DOHH2 (cell line): ENCODE data around the gene UPK3BL1.
"Not testable (repeated sequence)": the region's sequence is repeated elsewhere in the genome, so short reads cannot be mapped to it uniquely, and the experiment has no call there.

Experiments used
- H3F3A ChIP-seq: fragments of 200-600 bp; sonication (generic), shearing (Covaris generic); 2 replicates; pipeline ENCODE4 v1.6.0; 2016; ENCODE audit warnings: antibody characterized with exemption, mild to moderate bottlenecking; ENCODE audit not compliant: control insufficient read depth, insufficient read depth
- H3K27ac ChIP-seq: fragments of 200-600 bp; sonication (generic); 2 replicates; pipeline ENCODE4 v1.5.1; 2014; ENCODE audit warnings: low read depth, mild to moderate bottlenecking, low read length, moderate library complexity
- H3K27me3 ChIP-seq: fragments of 200-600 bp; sonication (generic); 2 replicates; pipeline ENCODE4 v1.6.1; 2014; ENCODE audit warnings: mild to moderate bottlenecking, low read length, mixed read lengths; ENCODE audit not compliant: control insufficient read depth
- H3K36me3 ChIP-seq: fragments of 200-600 bp; sonication (generic); 2 replicates; pipeline ENCODE4 v1.6.1; 2014; ENCODE audit warnings: mild to moderate bottlenecking, low read length, moderate library complexity, mixed read lengths; ENCODE audit not compliant: control insufficient read depth
- H3K4me1 ChIP-seq: fragments of 200-600 bp; sonication (generic); 2 replicates; pipeline ENCODE4 v1.6.1; 2014; ENCODE audit warnings: mild to moderate bottlenecking, low read length, mixed read lengths; ENCODE audit not compliant: control insufficient read depth
- H3K4me2 ChIP-seq: fragments of 200-600 bp; sonication (generic); 2 replicates; pipeline ENCODE4 v1.6.0; 2014; ENCODE audit warnings: mild to moderate bottlenecking, low read length, moderate library complexity
- H3K4me3 ChIP-seq: fragments of 200-600 bp; sonication (generic); 2 replicates; pipeline ENCODE4 v1.5.1; 2014; ENCODE audit warnings: mild to moderate bottlenecking, low read length, mixed read lengths
- H3K79me2 ChIP-seq: fragments of 200-600 bp; sonication (generic); 2 replicates; pipeline ENCODE4 v1.6.1; 2014; ENCODE audit warnings: mild to moderate bottlenecking, low read length, mixed read lengths; ENCODE audit not compliant: control insufficient read depth
- H3K9me2 ChIP-seq: fragments of 200-600 bp; sonication (generic); replicated peaks from 2 replicates; pipeline ENCODE4 v1.6.1; 2014; ENCODE audit warnings: mild to moderate bottlenecking, low read length, mixed read lengths; ENCODE audit not compliant: control insufficient read depth
- H3K9me3 ChIP-seq: fragments of 200-600 bp; sonication (generic); 2 replicates; pipeline ENCODE4 v1.6.1; 2014; ENCODE audit warnings: antibody characterized with exemption, low read length, mixed read lengths; ENCODE audit not compliant: control insufficient read depth, insufficient read depth
- H4K20me1 ChIP-seq: fragments of 200-600 bp; sonication (generic); 2 replicates; pipeline ENCODE4 v1.6.0; 2014; ENCODE audit warnings: low read depth, mild to moderate bottlenecking, antibody characterized with exemption, low read length, moderate library complexity; ENCODE audit not compliant: control insufficient read depth, insufficient read depth

UPK3BL1 gene, protein sequence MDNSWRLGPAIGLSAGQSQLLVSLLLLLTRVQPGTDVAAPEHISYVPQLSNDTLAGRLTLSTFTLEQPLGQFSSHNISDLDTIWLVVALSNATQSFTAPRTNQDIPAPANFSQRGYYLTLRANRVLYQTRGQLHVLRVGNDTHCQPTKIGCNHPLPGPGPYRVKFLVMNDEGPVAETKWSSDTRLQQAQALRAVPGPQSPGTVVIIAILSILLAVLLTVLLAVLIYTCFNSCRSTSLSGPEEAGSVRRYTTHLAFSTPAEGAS

DNA sequence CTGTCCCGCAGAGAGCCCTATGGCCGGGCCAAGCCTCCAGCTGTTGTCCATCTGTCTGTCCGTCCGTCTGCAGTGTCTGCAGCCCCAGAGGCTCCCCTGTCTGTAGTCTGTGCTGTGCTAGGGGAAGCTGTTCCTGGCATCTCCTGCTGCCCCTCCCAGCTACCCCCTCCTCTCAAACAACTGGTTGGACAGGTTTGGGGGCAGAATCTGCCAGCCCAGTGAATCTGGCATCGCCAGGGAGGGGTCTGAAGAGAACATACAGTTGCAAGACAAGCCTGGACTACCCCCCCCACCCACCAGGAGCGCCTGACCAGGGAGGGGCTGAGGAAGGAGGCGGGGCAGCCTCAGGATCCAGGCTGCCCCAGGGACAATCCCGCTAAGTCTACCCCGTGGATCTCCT lies at the start of gene UPK3BL1:
TSS of gene UPK3BL1 (minus strand) at position 101 of the 400 bp plus-strand sequence. CDS start at position 51, 50 bp downstream.
- not testable (repeated sequence) for H3K4me1 ChIP-seq, H3K9me2 ChIP-seq, H3K79me2 ChIP-seq, H3K36me3 ChIP-seq, H3K4me3 ChIP-seq, H4K20me1 ChIP-seq, H3K27me3 ChIP-seq, H3F3A ChIP-seq, H3K27ac ChIP-seq, H3K4me2 ChIP-seq, H3K9me3 ChIP-seq

DNA sequence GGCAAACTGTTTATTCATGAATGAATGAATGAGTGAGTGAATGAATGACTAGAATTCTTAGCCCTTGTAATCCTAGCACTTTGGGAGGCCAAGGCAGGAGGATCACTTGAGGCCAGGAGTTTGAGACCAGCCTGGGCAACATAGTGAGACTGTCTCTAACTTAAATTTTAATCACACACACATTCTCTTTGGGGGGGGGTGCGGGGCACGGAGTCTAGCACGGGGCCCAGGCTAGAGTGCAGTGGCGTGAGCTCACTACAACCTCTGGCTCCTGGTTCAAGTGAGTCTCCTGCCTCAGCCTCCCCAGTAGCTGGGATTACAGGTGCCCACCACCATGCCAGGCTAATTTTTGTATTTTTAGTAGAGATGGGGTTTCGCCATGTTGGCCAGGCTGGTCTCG lies 48.0 kb upstream of the UPK3BL1 start:
- not testable (repeated sequence) for H3F3A ChIP-seq, H3K4me1 ChIP-seq, H3K9me2 ChIP-seq, H3K27me3 ChIP-seq, H3K4me2 ChIP-seq, H3K36me3 ChIP-seq, H4K20me1 ChIP-seq, H3K27ac ChIP-seq, H3K9me3 ChIP-seq, H3K4me3 ChIP-seq, H3K79me2 ChIP-seq

DNA sequence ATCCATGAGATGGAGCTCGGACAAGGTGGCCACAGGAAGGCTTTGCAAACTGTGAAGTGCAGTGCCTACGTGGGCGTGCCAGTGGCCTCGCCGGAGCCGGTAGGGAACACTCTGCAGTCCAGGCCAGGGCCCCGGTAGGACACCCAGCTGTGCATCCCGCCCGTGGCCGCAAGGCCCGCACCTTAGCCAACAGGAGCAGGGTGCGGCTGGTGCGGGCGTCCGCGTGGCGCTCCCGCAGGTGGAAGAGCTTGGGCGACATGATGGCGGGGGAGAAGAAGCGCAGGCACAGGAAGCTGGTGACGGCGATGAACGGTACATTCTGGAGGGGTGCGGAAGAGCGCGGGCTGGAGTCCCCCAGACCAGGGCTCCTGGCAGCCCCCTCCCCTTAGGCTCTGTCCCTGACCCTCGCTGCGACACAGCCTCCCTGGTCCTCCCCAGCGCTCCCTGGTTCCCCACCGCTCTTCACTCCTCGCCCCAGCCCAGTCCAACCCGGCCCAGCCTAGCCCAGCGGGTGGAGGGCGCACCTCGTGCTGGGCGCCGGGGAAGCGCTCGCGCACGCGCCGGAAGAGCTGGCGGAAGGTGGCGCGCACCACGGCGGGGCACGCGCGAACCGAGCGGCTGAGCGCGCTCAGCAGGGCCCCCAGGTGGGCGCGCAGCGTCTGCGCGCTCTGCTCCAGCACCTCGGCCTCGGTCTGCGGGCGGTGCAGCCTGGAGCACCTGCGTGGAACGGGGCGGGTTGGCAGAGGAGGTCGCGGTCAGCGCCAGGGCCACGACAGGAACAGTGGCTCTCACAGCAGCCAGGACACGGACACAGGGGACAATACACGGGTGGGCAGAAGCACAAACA lies 47.1 kb upstream of the UPK3BL1 start:
- not testable (repeated sequence) for H3F3A ChIP-seq, H3K9me2 ChIP-seq, H4K20me1 ChIP-seq, H3K27ac ChIP-seq, H3K4me1 ChIP-seq, H3K9me3 ChIP-seq, H3K27me3 ChIP-seq, H3K79me2 ChIP-seq, H3K36me3 ChIP-seq
- H3K4me2 ChIP-seq: peak overlapping the region; percentile 40
- peak overlapping the region; percentile 44; the same call in 1 of the 2 replicates for H3K4me3 ChIP-seq

DNA sequence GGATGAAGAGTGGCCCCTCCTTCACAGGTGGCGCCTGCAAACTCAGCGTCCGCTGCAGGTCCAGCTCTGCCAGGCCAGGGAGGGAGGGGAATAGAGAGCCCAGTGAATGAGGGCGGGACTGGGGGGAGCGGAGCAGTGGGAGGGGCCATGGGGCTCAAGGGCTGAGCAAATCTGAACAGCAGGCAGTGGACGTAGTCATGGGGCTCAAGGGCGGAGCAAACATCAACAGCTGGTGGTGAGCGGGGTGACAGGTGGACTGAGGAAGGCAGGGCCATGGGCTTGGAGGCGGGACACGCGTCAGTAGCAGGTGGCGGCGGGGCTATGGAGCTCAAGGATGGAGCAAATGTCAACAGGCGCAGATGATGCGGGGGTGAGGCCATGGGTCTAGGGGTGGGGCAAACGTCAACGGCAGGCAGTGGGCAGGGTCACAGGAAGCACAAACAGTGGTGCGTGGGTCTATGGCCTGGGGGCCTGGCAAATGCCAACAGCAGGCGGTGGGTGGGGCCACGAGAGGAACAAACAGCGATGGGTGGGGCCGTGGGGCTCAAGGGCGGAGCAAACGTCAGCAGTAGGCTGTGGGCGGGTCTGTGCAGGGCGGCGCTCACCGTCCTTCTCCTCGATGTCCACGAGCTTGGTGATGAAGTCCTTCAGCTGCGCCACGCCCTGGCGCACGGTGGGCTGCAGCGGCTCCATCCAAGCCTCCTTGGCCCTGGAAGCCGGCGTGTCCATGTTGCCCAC lies 45.9 kb upstream of the UPK3BL1 start:
- not testable (repeated sequence) for H3K9me2 ChIP-seq, H3F3A ChIP-seq, H3K27ac ChIP-seq, H3K4me3 ChIP-seq, H3K79me2 ChIP-seq, H3K4me2 ChIP-seq, H3K36me3 ChIP-seq, H3K9me3 ChIP-seq, H3K4me1 ChIP-seq, H3K27me3 ChIP-seq, H4K20me1 ChIP-seq

DNA sequence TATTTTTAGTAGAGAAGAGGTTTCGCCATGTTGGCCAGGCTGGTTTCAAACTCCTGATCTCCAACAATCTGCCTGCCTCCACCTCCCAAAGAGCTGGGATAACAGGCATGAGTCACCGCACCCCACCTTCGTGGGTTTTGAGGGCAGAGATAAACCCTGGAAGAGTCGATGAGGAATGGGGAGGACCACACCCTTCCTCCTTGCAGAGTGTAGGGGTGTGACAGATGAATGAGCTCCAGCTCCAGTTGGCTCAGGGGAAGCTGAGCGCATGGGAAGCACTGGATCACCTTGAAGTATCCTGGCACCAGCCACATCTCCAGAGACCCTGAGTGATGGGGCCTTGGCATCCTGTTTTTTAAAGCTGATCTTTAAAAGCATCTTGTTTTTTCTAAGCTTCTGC lies 40.0 kb upstream of the UPK3BL1 start:
- not testable (repeated sequence) for H3K36me3 ChIP-seq, H3K9me3 ChIP-seq, H3K4me1 ChIP-seq

DNA sequence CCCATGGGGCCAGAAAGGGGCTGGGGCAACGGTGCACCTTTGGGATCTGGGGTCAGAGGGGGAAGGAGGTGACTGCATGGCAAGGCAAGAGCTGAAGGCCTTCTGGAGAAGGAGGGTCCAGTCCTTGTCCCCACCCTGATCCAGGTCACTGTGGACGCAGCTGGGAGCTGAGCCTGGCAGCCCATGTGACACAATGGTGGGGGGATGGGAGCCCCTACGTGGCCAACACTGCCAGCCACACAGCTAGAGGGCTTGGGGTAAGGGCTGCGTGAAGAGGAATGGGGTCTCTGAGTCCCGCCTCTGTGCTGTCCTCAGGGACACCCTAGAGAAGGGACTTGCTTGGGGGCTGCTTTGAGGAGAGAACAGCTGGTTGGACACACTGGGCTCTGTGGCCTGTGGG lies 38.2 kb upstream of the UPK3BL1 start:
- not testable (repeated sequence) for H3K9me2 ChIP-seq, H3K4me2 ChIP-seq, H3K4me1 ChIP-seq, H3K27ac ChIP-seq, H3K9me3 ChIP-seq, H3K36me3 ChIP-seq, H4K20me1 ChIP-seq, H3K79me2 ChIP-seq, H3K27me3 ChIP-seq, H3K4me3 ChIP-seq, H3F3A ChIP-seq

More for the DNA sequence above, 40.0 kb upstream of the UPK3BL1 start:
- H3K4me3 ChIP-seq, H3K79me2 ChIP-seq, H3K4me2 ChIP-seq, H3K27ac ChIP-seq, H3K27me3 ChIP-seq, H3F3A ChIP-seq, H3K9me2 ChIP-seq, H4K20me1 ChIP-seq: not testable (repeated sequence)

DNA sequence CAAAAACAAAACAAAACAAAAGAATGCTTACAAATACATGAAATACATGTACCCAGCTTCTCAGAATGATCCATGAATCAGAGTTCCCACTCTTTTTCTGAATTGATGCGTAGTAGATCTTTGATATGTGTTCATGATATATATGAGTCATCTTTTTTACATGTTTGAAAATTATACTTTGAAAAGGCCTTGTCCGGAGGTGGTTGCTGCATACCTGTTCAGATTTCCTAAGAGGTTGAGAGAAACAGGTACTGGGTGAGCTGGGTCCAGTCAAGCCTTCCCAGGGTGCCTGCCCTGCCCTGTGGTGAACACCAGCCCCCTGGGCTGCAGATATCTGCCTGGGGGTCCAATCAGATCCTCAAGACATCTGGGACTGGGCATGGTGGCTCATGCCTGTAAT lies 33.0 kb upstream of the UPK3BL1 start:
- H3K9me2 ChIP-seq, H3K79me2 ChIP-seq, H3K4me3 ChIP-seq, H3K4me2 ChIP-seq, H3K36me3 ChIP-seq, H3K27ac ChIP-seq, H3F3A ChIP-seq, H3K27me3 ChIP-seq, H4K20me1 ChIP-seq, H3K4me1 ChIP-seq, H3K9me3 ChIP-seq: not testable (repeated sequence)
